ENCODE measurements around the gene TMEM123. TPM values are rescaled to one million over a fixed set of nuclear protein-coding genes. Genes with fewer than 3 reads are reported as not detected.
A peak's percentile ranks its signal among the peaks of the same experiment; 100 is the strongest.

TMEM123 gene
- total RNA-seq, 2 experiments from 2014 or later: 288 to 307 TPM

DNA sequence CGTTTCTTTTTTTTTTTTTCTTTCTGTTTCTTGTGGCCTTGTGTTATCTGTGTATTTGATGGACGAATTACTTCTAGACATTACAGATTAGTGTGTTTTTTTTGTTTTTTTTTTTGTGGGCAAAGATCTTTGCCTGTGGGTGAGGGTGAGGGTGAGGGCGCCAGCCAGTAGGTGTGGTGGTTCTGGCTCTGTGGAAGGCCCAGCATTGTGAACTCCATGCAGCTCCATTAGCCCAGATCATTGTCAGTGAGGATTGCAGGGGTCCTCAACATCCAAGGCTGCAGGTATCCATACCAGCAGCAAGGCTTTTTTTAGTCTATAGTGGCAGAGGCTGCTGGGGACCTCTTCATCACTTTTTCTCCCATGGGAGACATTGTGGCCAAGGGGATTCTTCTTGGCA lies 91.9 kb downstream of the TMEM123 start:
- ATAC-seq (ENCODE audit: poor library complexity): peak; percentile 8
- Mint-ChIP-seq H3K27ac (peak overlapping the region; percentile 95), H3K36me3 (ENCODE audit: low read depth) (peaks cover 97% of the 10 kb centered on the region), H3K9me3 (peaks cover 7% of the 10 kb centered on the region), H3K4me3 (peak overlapping the region; percentile 44), H3K27me3 (no peaks in the 10 kb centered on the region), H3K4me1 (ENCODE audit: low read depth) (peaks cover 54% of the 10 kb centered on the region)
- H3K4me3 ChIP-seq (ENCODE audit: low read length): peak overlapping the region; percentile 24
- TF ChIP-seq, protein P1, sequence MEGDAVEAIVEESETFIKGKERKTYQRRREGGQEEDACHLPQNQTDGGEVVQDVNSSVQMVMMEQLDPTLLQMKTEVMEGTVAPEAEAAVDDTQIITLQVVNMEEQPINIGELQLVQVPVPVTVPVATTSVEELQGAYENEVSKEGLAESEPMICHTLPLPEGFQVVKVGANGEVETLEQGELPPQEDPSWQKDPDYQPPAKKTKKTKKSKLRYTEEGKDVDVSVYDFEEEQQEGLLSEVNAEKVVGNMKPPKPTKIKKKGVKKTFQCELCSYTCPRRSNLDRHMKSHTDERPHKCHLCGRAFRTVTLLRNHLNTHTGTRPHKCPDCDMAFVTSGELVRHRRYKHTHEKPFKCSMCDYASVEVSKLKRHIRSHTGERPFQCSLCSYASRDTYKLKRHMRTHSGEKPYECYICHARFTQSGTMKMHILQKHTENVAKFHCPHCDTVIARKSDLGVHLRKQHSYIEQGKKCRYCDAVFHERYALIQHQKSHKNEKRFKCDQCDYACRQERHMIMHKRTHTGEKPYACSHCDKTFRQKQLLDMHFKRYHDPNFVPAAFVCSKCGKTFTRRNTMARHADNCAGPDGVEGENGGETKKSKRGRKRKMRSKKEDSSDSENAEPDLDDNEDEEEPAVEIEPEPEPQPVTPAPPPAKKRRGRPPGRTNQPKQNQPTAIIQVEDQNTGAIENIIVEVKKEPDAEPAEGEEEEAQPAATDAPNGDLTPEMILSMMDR (IDR thresholded peaks at IDR 0.05): no peak
- peaks cover 59% of the 10 kb centered on the region for H3K36me3 ChIP-seq (ENCODE audit: insufficient read depth, low read length)
- no peaks in the 10 kb centered on the region for H3K27me3 ChIP-seq (ENCODE audit: control insufficient read depth in 1 of 2, insufficient read depth in 2 of 2, low read length in 2 of 2)
- ChIA-PET POLR2A (interaction anchor here (0.8 to 2.4 kb wide), 10 partner anchors 11 to 93 kb away, joined by 3 to 13 read pairs (median 3); partner anchors contain the start of gene BIRC2), CTCF (interaction anchor here (0.5 to 2.5 kb wide), 8 partner anchors 10 to 66 kb away, joined by 3 to 7 read pairs (median 3); no protein-coding TSS in a partner anchor)
- intact Hi-C loops (cut with DNase I, micrococcal nuclease): loop anchor here (1.0 to 10.0 kb wide), 3 partner anchors 14 to 584 kb away; no protein-coding TSS in a partner anchor
- DNase-seq: peak in 10 of 14 experiments; percentile 18 to 68 (median 42)
- H3K9me3 ChIP-seq (ENCODE audit: control insufficient read depth in 1 of 2, insufficient read depth in 1 of 2, low read length in 2 of 2): peaks cover 4 to 7% of the 10 kb centered on the region in 2 experiments
- H3K27ac ChIP-seq (ENCODE audit: low read depth in 1 of 2, low read length in 2 of 2): peak overlapping the region; percentile 46 to 76
- peaks cover 17% of the 10 kb centered on the region for H3K4me1 ChIP-seq (ENCODE audit: insufficient read depth, low read length)

DNA sequence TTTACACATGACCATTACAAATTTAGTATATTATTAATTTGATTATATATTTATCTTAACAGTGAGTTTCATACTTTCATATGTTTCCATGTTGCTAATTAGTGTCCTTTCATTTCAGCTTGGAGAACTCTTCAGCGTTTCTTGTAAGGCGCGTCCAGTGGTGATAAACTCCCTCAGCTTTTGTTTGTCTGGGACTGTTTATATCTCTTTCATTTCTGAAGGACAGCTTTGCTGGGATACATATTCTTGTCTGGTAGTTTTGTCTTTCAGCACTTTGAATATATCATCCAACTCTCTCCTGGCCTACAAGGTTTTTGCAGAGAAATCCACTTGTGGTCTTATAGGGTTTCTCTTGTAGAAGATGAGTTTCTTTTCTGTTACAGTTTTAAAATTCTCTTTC lies 93.2 kb downstream of the TMEM123 start:
- Mint-ChIP-seq H3K4me3 (no peak overlapping the region), H3K36me3 (ENCODE audit: low read depth) (peaks cover 97% of the 10 kb centered on the region), H3K4me1 (ENCODE audit: low read depth) (peaks cover 63% of the 10 kb centered on the region), H3K27ac (peak overlapping the region; percentile 95), H3K27me3 (no peaks in the 10 kb centered on the region), H3K9me3 (peaks cover 8% of the 10 kb centered on the region)
- Histone ChIP-seq H3K9me3 (ENCODE audit: control insufficient read depth in 1 of 2, insufficient read depth in 1 of 2, low read length in 2 of 2) (peaks cover 4 to 7% of the 10 kb centered on the region in 2 experiments), H3K36me3 (ENCODE audit: insufficient read depth, low read length) (peaks cover 51% of the 10 kb centered on the region), H3K27ac (ENCODE audit: low read depth in 1 of 2, low read length in 2 of 2) (no peak overlapping the region), H3K4me1 (ENCODE audit: insufficient read depth, low read length) (peaks cover 17% of the 10 kb centered on the region), H3K4me3 (ENCODE audit: low read length) (no peak overlapping the region), H3K27me3 (ENCODE audit: control insufficient read depth in 1 of 2, insufficient read depth in 2 of 2, low read length in 2 of 2) (no peaks in the 10 kb centered on the region)
- ChIA-PET CTCF (interaction anchor here (0.9 to 2.5 kb wide), 5 partner anchors 10 to 65 kb away, joined by 3 to 7 read pairs (median 4); no protein-coding TSS in a partner anchor), POLR2A (interaction anchor here (1.7 to 2.4 kb wide), 2 partner anchors 10 to 92 kb away, joined by 3 to 12 read pairs; no protein-coding TSS in a partner anchor)
- no peak for ATAC-seq (ENCODE audit: poor library complexity)
- intact Hi-C loops (cut with DNase I, micrococcal nuclease): no loop called here
- DNase-seq: no peak
- TF ChIP-seq, protein P1 (IDR thresholded peaks at IDR 0.05): no peak

DNA sequence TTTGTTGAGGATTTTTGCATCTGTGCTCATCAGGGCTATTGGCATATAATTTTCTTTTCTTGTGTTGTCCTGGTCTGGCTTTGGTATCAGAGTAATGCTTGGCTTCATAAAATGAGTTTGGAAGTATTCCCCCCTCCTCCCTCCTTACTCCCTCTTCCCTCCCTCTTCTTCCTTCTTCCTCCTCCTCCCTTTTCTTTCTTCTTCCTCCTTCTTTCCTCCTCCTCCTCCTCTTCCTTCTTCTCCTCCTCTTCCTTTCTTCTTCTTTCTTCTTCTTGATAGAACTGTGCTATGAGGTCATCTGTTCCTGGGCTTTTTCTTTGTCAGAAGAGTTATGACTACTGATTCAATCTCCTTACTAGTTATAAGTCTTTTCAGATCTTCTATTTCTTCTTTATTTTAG lies 95.4 kb downstream of the TMEM123 start:
- peaks cover 96% of the 10 kb centered on the region for H3K36me3 Mint-ChIP-seq (ENCODE audit: low read depth)

More for the DNA sequence above, 95.4 kb downstream of the TMEM123 start:
- Mint-ChIP-seq H3K27ac (no peak overlapping the region), H3K27me3 (no peaks in the 10 kb centered on the region), H3K4me1 (ENCODE audit: low read depth) (peaks cover 59% of the 10 kb centered on the region), H3K4me3 (no peak overlapping the region), H3K9me3 (peaks cover 8% of the 10 kb centered on the region)
- Histone ChIP-seq H3K4me1 (ENCODE audit: insufficient read depth, low read length) (peaks cover 17% of the 10 kb centered on the region), H3K36me3 (ENCODE audit: insufficient read depth, low read length) (peaks cover 40% of the 10 kb centered on the region), H3K27me3 (ENCODE audit: control insufficient read depth in 1 of 2, insufficient read depth in 2 of 2, low read length in 2 of 2) (no peaks in the 10 kb centered on the region), H3K9me3 (ENCODE audit: control insufficient read depth in 1 of 2, insufficient read depth in 1 of 2, low read length in 2 of 2) (peaks cover 4 to 7% of the 10 kb centered on the region in 2 experiments), H3K4me3 (ENCODE audit: low read length) (no peak overlapping the region), H3K27ac (ENCODE audit: low read depth in 1 of 2, low read length in 2 of 2) (no peak overlapping the region)
- DNase-seq (no peak), ATAC-seq (ENCODE audit: poor library complexity) (no peak)
- intact Hi-C loops (cut with DNase I, micrococcal nuclease): no loop called here
- CTCF ChIA-PET: interaction anchor here (1.4 kb wide), 1 partner anchor 10 kb away, joined by 6 read pairs; no protein-coding TSS in a partner anchor
- POLR2A ChIA-PET: no interaction called here
- TF ChIP-seq, protein P1 (IDR thresholded peaks at IDR 0.05): no peak
